Aorta (tissue), 5 donors: ENCODE measurements around the gene MYBPHL. TPM values are rescaled to one million over a fixed set of nuclear protein-coding genes. Genes with fewer than 3 reads are reported as not detected.

Source experiments
- ATAC-seq: fragments of 200-7000 bp; cut with Tn5 transposase; one replicate; pipeline ENCODE4 v1.9.1; 2022; ENCODE audit warnings: moderate library complexity; ENCODE audit not compliant: low FRiP score
- DNase-seq, 2 donors: peaks; one replicate each; pipeline ENCODE4 v3.0.0-alpha.2; 2020
- H3K27ac ChIP-seq, 2 donors: one replicate each; pipeline ENCODE4 v1.5.1; 2013; ENCODE audit warnings: low read length in 2 of 2, mild to moderate bottlenecking in 2 of 2, moderate library complexity in 2 of 2, control low read depth in 1 of 2, inconsistent platforms in 1 of 2, low read depth in 1 of 2
- H3K27me3 ChIP-seq, 2 donors: one replicate each; pipeline ENCODE4 v1.6.1; 2013; ENCODE audit warnings: control low read depth in 1 of 2, low read length in 1 of 2, mild to moderate bottlenecking in 1 of 2, moderate library complexity in 1 of 2; ENCODE audit not compliant: insufficient read depth in 2 of 2, control insufficient read depth in 1 of 2
- H3K36me3 ChIP-seq, 2 donors: one replicate each; pipeline ENCODE4 v1.6.1; 2013; ENCODE audit warnings: control low read depth in 1 of 2, low read length in 1 of 2, mild to moderate bottlenecking in 1 of 2; ENCODE audit not compliant: insufficient read depth in 2 of 2, control insufficient read depth in 1 of 2
- H3K4me1 ChIP-seq, 2 donors: one replicate each; pipeline ENCODE4 v1.6.1; 2013; ENCODE audit warnings: low read length in 2 of 2, control low read depth in 1 of 2, mild to moderate bottlenecking in 1 of 2, moderate library complexity in 1 of 2; ENCODE audit not compliant: insufficient read depth in 2 of 2, control insufficient read depth in 1 of 2
- H3K4me3 ChIP-seq, 2 donors: one replicate each; pipeline ENCODE4 v1.5.1; 2013; ENCODE audit warnings: low read length in 2 of 2, control low read depth in 1 of 2, mild to moderate bottlenecking in 1 of 2
- H3K9me3 ChIP-seq: one replicate; pipeline ENCODE4 v1.6.1; 2013; ENCODE audit warnings: mild to moderate bottlenecking, low read length; ENCODE audit not compliant: control insufficient read depth
- WGBS, 2 donors: extraction: QIAGEN DNeasy Blood & Tissue Kit; methylation state at CpG; one replicate each; pipeline ENCODE4 v1.1.7; 2013; 5-methylcytosine and 5-hydroxymethylcytosine counted together
- intact Hi-C, 2 donors: fragments of 100-400 bp; cut with DNase I; formaldehyde crosslinking; loops; one replicate each; pipeline versions ENCODE4 v1.14.2 to v1.15.0; 2022
- polyA plus RNA-seq, 2 donors: library from polyadenylated mRNA; stranded (reverse); fragments of 200-250 nt; gene quantifications; one replicate each; pipeline ENCODE4 v1.2.3, GENCODE V29; 2013
- total RNA-seq, 2 donors: library from RNA; stranded (reverse); fragmentation: NEBNext Ultra II Directional; extraction: Animal tissue kit (Norgen Biotek cat#: 25700); gene quantifications; one replicate each; pipeline ENCODE4 v1.2.1, GENCODE V29; 2021
- donor health status: healthy with polysubstance abuse.
- donor health status: Bipolar disorder and iron deficiency.
- donor health status: DM: no; HTN: no; CAD: no.
- donor health status: DM: no; HTN: no; CAD: no.
- donor health status: DM: yes; HTN: yes; CAD: no.

MYBPHL gene
- total and polyA plus RNA-seq, 4 donors, result not detected

DNA sequence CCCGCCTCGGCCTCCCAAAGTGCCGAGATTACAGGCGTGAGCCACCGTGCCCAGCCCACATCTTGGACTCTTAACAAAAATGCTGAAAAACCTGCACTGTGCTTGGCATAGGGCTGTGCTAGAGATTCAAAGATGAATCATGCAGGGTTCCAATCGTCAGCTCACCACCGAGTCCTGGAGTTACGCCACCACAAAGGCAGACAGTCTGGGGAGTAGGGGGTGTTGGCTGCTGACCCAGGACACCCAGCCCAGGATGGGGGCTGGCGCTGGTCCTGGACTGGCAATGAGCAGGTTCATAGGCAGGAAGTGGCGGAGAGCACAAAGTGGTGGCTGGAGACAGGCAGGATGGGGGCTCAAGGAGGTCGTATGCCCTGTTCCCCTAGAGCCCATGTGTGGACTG, 39.8 kb downstream of the MYBPHL start:
- intact Hi-C loops, result no loop called here
- Histone ChIP-seq H3K4me1 (no peaks in the 10 kb centered on the region), H3K27me3 (no peaks in the 10 kb centered on the region), H3K4me3 (no peak overlapping the region), H3K27ac (no peak overlapping the region), H3K9me3 (no peaks in the 10 kb centered on the region), H3K36me3 (no peaks in the 10 kb centered on the region)
- ATAC-seq (no peak), DNase-seq (peak in 1 of 2 donors; percentile 26)
- WGBS, 2 donors, result 64 to 68% methylated on average over 10 to 11 of the region's 11 CpGs

DNA sequence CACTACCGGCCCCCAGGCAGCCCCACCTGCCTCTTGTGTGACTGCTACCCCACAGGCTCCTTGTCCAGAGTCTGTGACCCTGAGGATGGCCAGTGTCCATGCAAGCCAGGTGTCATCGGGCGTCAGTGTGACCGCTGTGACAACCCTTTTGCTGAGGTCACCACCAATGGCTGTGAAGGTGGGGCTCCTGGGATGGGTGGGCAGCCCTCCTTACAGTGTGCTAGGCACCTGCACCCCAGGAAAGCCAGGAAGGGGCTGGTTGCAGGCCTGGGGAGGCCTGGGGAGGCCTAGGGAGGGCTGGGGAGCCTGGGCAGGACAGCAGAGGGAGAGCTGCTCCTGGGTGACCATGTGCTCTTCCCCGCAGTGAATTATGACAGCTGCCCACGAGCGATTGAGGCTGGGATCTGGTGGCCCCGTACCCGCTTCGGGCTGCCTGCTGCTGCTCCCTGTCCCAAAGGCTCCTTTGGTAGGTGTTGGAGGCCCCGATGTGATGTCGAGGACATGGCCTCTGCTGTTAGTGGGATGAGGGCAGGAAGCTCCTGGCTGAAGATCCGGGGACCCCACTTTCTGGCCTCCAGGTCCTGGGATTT, 41.0 kb downstream of the MYBPHL start:
- no peaks in the 10 kb centered on the region for H3K27me3 ChIP-seq
- H3K4me3 ChIP-seq, result no peak overlapping the region
- DNase-seq (peak in 1 of 2 donors; percentile 41), ATAC-seq (no peak)
- H3K4me1 ChIP-seq, result no peaks in the 10 kb centered on the region
- no peaks in the 10 kb centered on the region for H3K36me3 ChIP-seq
- WGBS, 2 donors, result 92 to 93% methylated on average over 13 of the region's 13 CpGs
- intact Hi-C loops, result no loop called here
- no peak overlapping the region for H3K27ac ChIP-seq
- H3K9me3 ChIP-seq, result no peaks in the 10 kb centered on the region

DNA sequence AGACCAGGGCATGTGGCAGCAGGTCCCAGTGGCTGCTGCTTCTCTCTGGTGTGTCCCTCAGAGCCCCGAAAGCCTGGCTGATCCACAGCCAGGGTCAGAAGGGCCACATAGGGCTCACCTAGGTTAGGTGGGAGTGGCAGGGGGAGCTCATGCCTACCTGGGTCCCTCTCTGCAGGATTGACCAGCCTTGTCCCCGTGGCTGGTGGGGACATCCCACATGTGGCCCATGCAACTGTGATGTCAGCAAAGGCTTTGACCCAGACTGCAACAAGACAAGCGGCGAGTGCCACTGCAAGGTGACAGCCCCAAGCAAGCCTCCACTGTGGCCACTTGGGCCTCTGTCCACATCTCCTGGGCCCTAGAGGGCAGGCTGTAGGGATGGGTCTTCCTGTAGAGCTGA, 41.8 kb downstream of the MYBPHL start:
- ATAC-seq (no peak), DNase-seq (no peak)
- Histone ChIP-seq H3K9me3 (no peaks in the 10 kb centered on the region), H3K36me3 (no peaks in the 10 kb centered on the region), H3K27ac (no peak overlapping the region), H3K4me1 (no peaks in the 10 kb centered on the region), H3K4me3 (no peak overlapping the region), H3K27me3 (no peaks in the 10 kb centered on the region)
- intact Hi-C loops, result no loop called here
- WGBS, 2 donors, result 93 to 96% methylated on average over 4 of the region's 4 CpGs

DNA sequence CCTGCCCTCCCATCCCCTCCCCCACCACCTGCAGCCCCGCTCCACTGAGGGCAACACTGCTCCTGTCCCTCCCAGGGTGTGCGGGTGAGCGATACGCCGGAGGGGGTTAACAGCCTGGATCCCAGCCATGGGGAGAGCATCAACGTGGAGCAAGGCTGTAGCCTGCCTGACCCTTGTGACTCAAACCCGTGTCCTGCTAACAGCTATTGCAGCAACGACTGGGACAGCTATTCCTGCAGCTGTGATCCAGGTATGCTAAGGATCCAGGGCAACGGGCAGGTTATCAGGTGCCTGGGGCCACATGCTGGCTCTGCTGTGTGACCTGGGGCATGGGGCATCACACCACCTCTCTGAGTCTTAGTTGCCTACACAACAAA, 42.4 kb downstream of the MYBPHL start:
- WGBS, 2 donors, result 75 to 79% methylated on average over 9 of the region's 9 CpGs
- H3K36me3 ChIP-seq, result no peaks in the 10 kb centered on the region
- H3K4me3 ChIP-seq, result no peak overlapping the region
- no peaks in the 10 kb centered on the region for H3K4me1 ChIP-seq
- ATAC-seq (no peak), DNase-seq (no peak)
- H3K27ac ChIP-seq, result no peak overlapping the region
- H3K9me3 ChIP-seq, result no peaks in the 10 kb centered on the region
- intact Hi-C loops, result loop anchor here in 1 of 2 donors (5.0 kb wide), 1 partner anchor 268 kb away; no protein-coding TSS in a partner anchor
- H3K27me3 ChIP-seq, result no peaks in the 10 kb centered on the region

DNA sequence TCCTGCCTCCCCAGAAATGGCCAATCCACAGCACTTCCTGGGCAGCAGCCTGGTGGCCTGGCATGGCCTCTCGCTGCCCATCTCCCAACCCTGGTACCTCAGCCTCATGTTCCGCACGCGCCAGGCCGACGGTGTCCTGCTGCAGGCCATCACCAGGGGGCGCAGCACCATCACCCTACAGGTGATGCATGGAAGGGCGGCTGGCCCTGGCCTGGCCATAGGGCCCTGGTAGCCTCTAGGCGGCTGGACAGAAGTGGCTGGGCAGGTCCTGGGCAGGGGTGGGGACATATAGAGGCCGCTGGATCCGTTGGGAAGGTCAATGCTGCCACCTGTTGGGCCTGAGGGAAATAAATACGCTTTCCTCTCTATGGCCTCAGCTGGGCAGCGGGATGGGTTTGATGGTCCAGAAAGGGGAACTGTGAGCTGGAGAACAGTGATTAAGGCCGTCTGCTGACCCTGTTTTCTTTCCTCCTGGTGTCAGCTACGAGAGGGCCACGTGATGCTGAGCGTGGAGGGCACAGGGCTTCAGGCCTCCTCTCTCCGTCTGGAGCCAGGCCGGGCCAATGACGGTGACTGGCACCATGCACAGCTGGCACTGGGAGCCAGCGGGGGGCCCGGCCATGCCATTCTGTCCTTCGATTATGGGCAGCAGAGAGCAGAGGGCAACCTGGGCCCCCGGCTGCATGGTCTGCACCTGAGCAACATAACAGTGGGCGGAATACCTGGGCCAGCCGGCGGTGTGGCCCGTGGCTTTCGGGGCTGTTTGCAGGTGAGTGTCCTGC, 43.0 kb downstream of the MYBPHL start:
- H3K4me1 ChIP-seq, result no peaks in the 10 kb centered on the region
- DNase-seq, result peak; percentile 87 to 94
- 57 to 61% methylated on average over 28 to 29 of the region's 29 CpGs for WGBS, 2 donors
- no peaks in the 10 kb centered on the region for H3K9me3 ChIP-seq
- H3K36me3 ChIP-seq, result no peaks in the 10 kb centered on the region
- no peak overlapping the region for H3K27ac ChIP-seq
- intact Hi-C loops, result loop anchor here in 1 of 2 donors (5.0 kb wide), 1 partner anchor 269 kb away; no protein-coding TSS in a partner anchor
- H3K4me3 ChIP-seq, result no peak overlapping the region
- no peaks in the 10 kb centered on the region for H3K27me3 ChIP-seq
- ATAC-seq, result peak; percentile 86

DNA sequence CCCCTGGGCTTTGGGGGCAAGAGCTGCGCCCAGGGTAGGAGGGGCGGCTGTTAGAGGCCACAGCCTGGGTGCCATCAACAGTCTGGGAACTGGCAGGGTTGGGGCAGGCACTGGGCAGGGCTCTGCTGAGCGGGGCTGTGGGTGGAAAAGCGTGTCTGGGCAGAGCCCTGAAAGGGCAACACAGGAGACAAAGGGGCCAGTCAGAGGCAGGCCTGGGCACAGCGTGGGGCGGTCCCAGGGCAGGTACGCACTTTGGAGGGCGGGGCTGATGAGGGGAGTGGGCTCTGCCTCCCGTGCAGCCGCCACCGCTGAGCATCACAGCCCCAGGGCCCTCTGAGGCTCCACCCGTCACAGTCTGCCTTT, 43.6 kb downstream of the MYBPHL start:
- Histone ChIP-seq H3K36me3 (no peaks in the 10 kb centered on the region), H3K27me3 (no peaks in the 10 kb centered on the region), H3K4me3 (no peak overlapping the region), H3K4me1 (no peaks in the 10 kb centered on the region), H3K27ac (no peak overlapping the region), H3K9me3 (no peaks in the 10 kb centered on the region)
- 72 to 78% methylated on average over 12 of the region's 12 CpGs for WGBS, 2 donors
- ATAC-seq (peak; percentile 1), DNase-seq (peak in 1 of 2 donors; percentile 46)
- intact Hi-C loops, result loop anchor here in 1 of 2 donors (5.0 kb wide), 1 partner anchor 269 kb away; no protein-coding TSS in a partner anchor

DNA sequence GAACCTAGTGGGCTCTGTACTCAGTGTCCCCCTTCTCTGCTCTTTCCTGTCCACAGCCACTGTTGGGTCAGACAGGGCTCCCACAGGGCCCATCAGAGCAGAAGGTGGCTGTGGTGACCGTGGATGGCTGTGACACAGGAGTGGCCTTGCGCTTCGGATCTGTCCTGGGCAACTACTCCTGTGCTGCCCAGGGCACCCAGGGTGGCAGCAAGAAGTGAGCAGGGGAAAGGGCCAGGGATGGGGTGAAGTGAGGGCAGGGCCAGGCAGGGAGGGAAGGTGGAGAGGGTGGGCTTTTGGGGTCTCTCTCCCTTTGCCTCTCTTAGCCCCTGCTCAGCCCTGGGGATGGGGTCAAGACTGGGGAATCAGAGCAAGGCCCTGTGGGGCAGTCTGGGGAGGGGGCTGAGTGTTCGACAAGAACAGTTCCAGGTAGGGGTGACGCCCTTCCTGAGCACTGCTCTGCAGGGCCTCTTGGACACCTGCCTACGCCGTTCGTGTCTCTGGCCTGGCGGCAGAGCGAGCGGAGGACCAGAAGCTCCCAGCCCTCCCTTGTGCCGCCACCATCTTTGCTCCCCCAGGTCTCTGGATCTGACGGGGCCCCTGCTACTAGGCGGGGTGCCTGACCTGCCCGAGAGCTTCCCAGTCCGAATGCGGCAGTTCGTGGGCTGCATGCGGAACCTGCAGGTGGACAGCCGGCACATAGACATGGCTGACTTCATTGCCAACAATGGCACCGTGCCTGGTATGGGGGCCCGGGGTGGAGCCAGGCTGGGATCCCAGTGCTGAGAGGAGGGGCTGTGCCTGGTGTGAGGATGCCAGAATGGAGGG, 44.4 kb downstream of the MYBPHL start:
- no peak for ATAC-seq
- Histone ChIP-seq H3K4me3 (no peak overlapping the region), H3K36me3 (no peaks in the 10 kb centered on the region), H3K9me3 (no peaks in the 10 kb centered on the region), H3K27me3 (no peaks in the 10 kb centered on the region), H3K27ac (no peak overlapping the region), H3K4me1 (no peaks in the 10 kb centered on the region)
- 78% methylated on average over 18 to 22 of the region's 22 CpGs for WGBS, 2 donors
- DNase-seq, result peak in 1 of 2 donors; percentile 41
- intact Hi-C loops, result loop anchor here in 1 of 2 donors (5.0 kb wide), 1 partner anchor 270 kb away; no protein-coding TSS in a partner anchor

DNA sequence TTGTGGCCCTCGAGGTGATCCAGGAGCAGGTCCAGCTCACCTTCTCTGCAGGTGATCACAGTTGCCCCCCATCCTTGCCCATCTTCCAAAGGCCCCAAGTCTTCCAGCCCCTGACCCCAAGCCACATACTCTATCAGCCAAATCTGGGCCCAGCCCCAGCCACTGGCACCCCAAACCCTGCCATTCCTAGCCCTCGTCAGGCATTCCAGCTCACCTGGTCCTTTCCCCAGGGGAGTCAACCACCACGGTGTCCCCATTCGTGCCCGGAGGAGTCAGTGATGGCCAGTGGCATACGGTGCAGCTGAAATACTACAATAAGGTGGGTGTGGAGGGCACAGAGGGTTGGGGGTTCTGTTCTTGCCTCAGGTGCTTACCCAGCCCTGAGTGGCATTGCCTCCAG, 45.2 kb downstream of the MYBPHL start:
- Histone ChIP-seq H3K9me3 (no peaks in the 10 kb centered on the region), H3K27ac (no peak overlapping the region), H3K4me1 (no peaks in the 10 kb centered on the region), H3K36me3 (no peaks in the 10 kb centered on the region), H3K27me3 (no peaks in the 10 kb centered on the region), H3K4me3 (no peak overlapping the region)
- ATAC-seq (no peak), DNase-seq (no peak)
- intact Hi-C loops, result loop anchor here in 1 of 2 donors (5.0 kb wide), 1 partner anchor 271 kb away; no protein-coding TSS in a partner anchor
- 86 to 88% methylated on average over 6 of the region's 6 CpGs for WGBS, 2 donors
